22Rv1 (cell line): ENCODE results near the gene NCOA6.

Source experiments
- ZFX ChIP-seq: fragments of 450-650 bp; IDR thresholded peaks from 2 replicates; pipeline ENCODE4 v1.6.1; 2017; ENCODE audit warnings: antibody characterized with exemption, borderline replicate concordance
- TF ChIP-seq, protein P1 (sequence below): fragments of 450-650 bp; IDR thresholded peaks from 2 replicates; pipeline ENCODE4 v1.5.1; 2017; ENCODE audit warnings: mild to moderate bottlenecking

DNA sequence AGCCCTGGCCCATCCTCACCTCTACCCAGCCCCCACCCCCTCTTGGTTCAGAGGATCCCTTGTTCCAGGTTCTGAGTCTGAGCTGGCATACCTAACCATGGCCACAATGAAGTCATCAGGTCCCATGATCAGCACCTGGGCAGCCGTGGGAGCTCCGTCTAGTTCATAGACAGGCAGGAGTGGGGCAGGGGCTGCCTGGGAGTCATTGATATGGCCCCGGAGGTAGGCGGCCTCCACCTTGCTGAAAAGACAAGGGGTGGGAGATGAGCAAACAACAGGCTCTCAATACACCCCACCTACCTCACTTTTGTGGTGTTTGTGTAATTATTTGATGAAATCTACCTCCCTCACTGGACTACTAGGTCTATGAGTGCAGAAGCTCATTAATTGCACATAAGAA is 26.8 kb upstream of the NCOA6 start:
- TF ChIP-seq, protein P1, sequence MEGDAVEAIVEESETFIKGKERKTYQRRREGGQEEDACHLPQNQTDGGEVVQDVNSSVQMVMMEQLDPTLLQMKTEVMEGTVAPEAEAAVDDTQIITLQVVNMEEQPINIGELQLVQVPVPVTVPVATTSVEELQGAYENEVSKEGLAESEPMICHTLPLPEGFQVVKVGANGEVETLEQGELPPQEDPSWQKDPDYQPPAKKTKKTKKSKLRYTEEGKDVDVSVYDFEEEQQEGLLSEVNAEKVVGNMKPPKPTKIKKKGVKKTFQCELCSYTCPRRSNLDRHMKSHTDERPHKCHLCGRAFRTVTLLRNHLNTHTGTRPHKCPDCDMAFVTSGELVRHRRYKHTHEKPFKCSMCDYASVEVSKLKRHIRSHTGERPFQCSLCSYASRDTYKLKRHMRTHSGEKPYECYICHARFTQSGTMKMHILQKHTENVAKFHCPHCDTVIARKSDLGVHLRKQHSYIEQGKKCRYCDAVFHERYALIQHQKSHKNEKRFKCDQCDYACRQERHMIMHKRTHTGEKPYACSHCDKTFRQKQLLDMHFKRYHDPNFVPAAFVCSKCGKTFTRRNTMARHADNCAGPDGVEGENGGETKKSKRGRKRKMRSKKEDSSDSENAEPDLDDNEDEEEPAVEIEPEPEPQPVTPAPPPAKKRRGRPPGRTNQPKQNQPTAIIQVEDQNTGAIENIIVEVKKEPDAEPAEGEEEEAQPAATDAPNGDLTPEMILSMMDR = no peak
- TF ChIP-seq ZFX = no peak
